Smooth muscle cell (in vitro differentiated cells): ENCODE results near the gene TET2. TPM values are rescaled to one million over a fixed set of nuclear protein-coding genes. Genes with fewer than 3 reads are reported as not detected.
A peak's percentile ranks its signal among the peaks of the same experiment; 100 is the strongest.

Source experiments
- DNase-seq: peaks from one replicate; lab custom pipeline; 2025; ENCODE audit not compliant: unreplicated experiment; lab: John Stamatoyannopoulos, UW
- H2AFZ ChIP-seq: fragments of 200-600 bp; sonication (generic); 2 replicates; pipeline ENCODE4 v1.6.0; 2016; ENCODE audit warnings: antibody characterized with exemption, low read depth, mild to moderate bottlenecking
- H3F3A ChIP-seq: fragments of 200-600 bp; sonication (generic); 2 replicates; pipeline ENCODE4 v1.6.0; 2017; ENCODE audit warnings: antibody characterized with exemption, low read depth
- H3K27ac ChIP-seq: fragments of 200-600 bp; sonication (generic); 2 replicates; pipeline ENCODE4 v1.5.1; 2016; ENCODE audit warnings: low read depth, mild to moderate bottlenecking
- H3K27me3 ChIP-seq: fragments of 200-600 bp; sonication (generic); 2 replicates; pipeline ENCODE4 v1.6.1; 2016; ENCODE audit warnings: low read depth, mild to moderate bottlenecking
- H3K36me3 ChIP-seq: fragments of 200-600 bp; sonication (generic); 2 replicates; pipeline ENCODE4 v1.5.1; 2016; ENCODE audit warnings: low read depth
- H3K4me1 ChIP-seq: fragments of 200-600 bp; sonication (generic); 2 replicates; pipeline ENCODE4 v1.5.1; 2016; ENCODE audit warnings: low read depth
- H3K4me2 ChIP-seq: fragments of 200-600 bp; sonication (generic); 2 replicates; pipeline ENCODE4 v1.6.0; 2016; ENCODE audit warnings: mild to moderate bottlenecking
- H3K4me3 ChIP-seq: fragments of 200-600 bp; sonication (generic); 2 replicates; pipeline ENCODE4 v1.5.1; 2016; ENCODE audit warnings: mild to moderate bottlenecking
- H3K79me2 ChIP-seq: fragments of 200-600 bp; sonication (generic); 2 replicates; pipeline ENCODE4 v1.6.0; 2016; ENCODE audit warnings: low read depth, mild to moderate bottlenecking
- H3K9ac ChIP-seq: fragments of 200-600 bp; sonication (generic); 2 replicates; pipeline ENCODE4 v1.6.0; 2016; ENCODE audit warnings: low read depth
- H3K9me3 ChIP-seq: fragments of 200-600 bp; sonication (generic); replicated peaks from 2 replicates; pipeline ENCODE4 v1.5.1; 2016; ENCODE audit warnings: low read depth
- H4K20me1 ChIP-seq: fragments of 200-600 bp; sonication (generic); 2 replicates; pipeline ENCODE4 v1.6.0; 2016; ENCODE audit warnings: low read depth
- CTCF ChIP-seq: fragments of 200-600 bp; sonication (generic); IDR thresholded peaks from 2 replicates; pipeline ENCODE4 v1.5.1; 2017; ENCODE audit warnings: borderline replicate concordance, mild to moderate bottlenecking, antibody characterized with exemption; ENCODE audit not compliant: insufficient read depth, poor library complexity, severe bottlenecking
- WGBS: methylation state at CpG from one replicate; pipeline ENCODE4 v1.1.7; 2016; ENCODE audit warnings: low lambda C conversion rate; 5-methylcytosine and 5-hydroxymethylcytosine counted together
- polyA plus RNA-seq: library from polyadenylated mRNA; unstranded; fragments of >200 nt; fragmentation: Nextera tagmentation; extraction: Ambion mirVana; gene quantifications from 2 replicates; pipeline ENCODE4 v1.2.1, GENCODE V29; 2016
- total RNA-seq: library from RNA; depleted of rRNA; stranded (reverse); fragments of >200 nt; gene quantifications from 2 replicates; pipeline ENCODE4 v1.2.3, GENCODE V29; 2014

TET2 gene
- total and polyA plus RNA-seq, 2 experiments from 2014 or later = 2.7 to 20.5 TPM

- no peaks in the 10 kb centered on the region for H3K9me3 ChIP-seq
- WGBS = 86% methylated on average over 5 of the region's 5 CpGs
- no peak for DNase-seq
- no peak overlapping the region for H3K4me3 ChIP-seq
- no peaks in the 10 kb centered on the region for H4K20me1 ChIP-seq
- H3K9ac ChIP-seq = no peak overlapping the region
- no peak overlapping the region for H2AFZ ChIP-seq
- H3K36me3 ChIP-seq = no peaks in the 10 kb centered on the region
- H3K27ac ChIP-seq = no peak overlapping the region
- H3F3A ChIP-seq = no peaks in the 10 kb centered on the region
- no peaks in the 10 kb centered on the region for H3K27me3 ChIP-seq
- no peak for TF ChIP-seq CTCF
- no peak overlapping the region for H3K4me2 ChIP-seq
- H3K79me2 ChIP-seq = no peaks in the 10 kb centered on the region
- no peaks in the 10 kb centered on the region for H3K4me1 ChIP-seq
Measured at GRCh38 chr4:105137121-105137875, 9.4 kb upstream of the TET2 start.

GRCh38 chr4:105139646-105140045 lies 7.0 kb upstream of the TET2 start:
- H3K9ac ChIP-seq = no peak overlapping the region
- H3K27ac ChIP-seq = no peak overlapping the region
- no peaks in the 10 kb centered on the region for H3K27me3 ChIP-seq
- no peak for TF ChIP-seq CTCF
- no peak overlapping the region for H3K4me2 ChIP-seq
- H3K79me2 ChIP-seq = no peaks in the 10 kb centered on the region
- no peaks in the 10 kb centered on the region for H3K9me3 ChIP-seq
- no peaks in the 10 kb centered on the region for H3K36me3 ChIP-seq
- WGBS = 90% methylated on average over 1 of the region's 1 CpG
- no peak overlapping the region for H2AFZ ChIP-seq
- H4K20me1 ChIP-seq = no peaks in the 10 kb centered on the region
- DNase-seq = no peak
- no peaks in the 10 kb centered on the region for H3K4me1 ChIP-seq
- H3K4me3 ChIP-seq = no peak overlapping the region
- H3F3A ChIP-seq = no peaks in the 10 kb centered on the region

- 6% methylated on average over 7 of the region's 7 CpGs for WGBS
Measured at GRCh38 chr4:105140684-105141490, 5.8 kb upstream of the TET2 start.

More at GRCh38 chr4:105140684-105141490, 5.8 kb upstream of the TET2 start:
- DNase-seq = no peak
- H3K27ac ChIP-seq = no peak overlapping the region
- no peak overlapping the region for H3K4me3 ChIP-seq
- no peaks in the 10 kb centered on the region for H3K9me3 ChIP-seq
- no peaks in the 10 kb centered on the region for H3K4me1 ChIP-seq
- no peak overlapping the region for H3K9ac ChIP-seq
- H3K36me3 ChIP-seq = no peaks in the 10 kb centered on the region
- peaks cover 5% of the 10 kb centered on the region for H3F3A ChIP-seq
- no peaks in the 10 kb centered on the region for H3K79me2 ChIP-seq
- peak; percentile 62 for TF ChIP-seq CTCF
- H4K20me1 ChIP-seq = no peaks in the 10 kb centered on the region
- no peak overlapping the region for H2AFZ ChIP-seq
- H3K27me3 ChIP-seq = no peaks in the 10 kb centered on the region
- H3K4me2 ChIP-seq = no peak overlapping the region
